DOHH2 (cell line): ENCODE measurements around the gene GYS1.

Experiments
- CTCF ChIP-seq: fragments of 200-600 bp; sonication (generic); IDR thresholded peaks from one replicate; pipeline ENCODE4 v1.5.1; 2014; ENCODE audit warnings: antibody characterized with exemption, mild to moderate bottlenecking, low read depth, low read length; ENCODE audit not compliant: poor library complexity, severe bottlenecking
- EZH2phosphoT487 ChIP-seq: fragments of 200-600 bp; sonication (generic); IDR thresholded peaks from 2 replicates; pipeline ENCODE4 v1.6.1; 2017; ENCODE audit warnings: borderline replicate concordance, mild to moderate bottlenecking, antibody characterized with exemption, low read length, moderate library complexity, mixed read lengths

DNA sequence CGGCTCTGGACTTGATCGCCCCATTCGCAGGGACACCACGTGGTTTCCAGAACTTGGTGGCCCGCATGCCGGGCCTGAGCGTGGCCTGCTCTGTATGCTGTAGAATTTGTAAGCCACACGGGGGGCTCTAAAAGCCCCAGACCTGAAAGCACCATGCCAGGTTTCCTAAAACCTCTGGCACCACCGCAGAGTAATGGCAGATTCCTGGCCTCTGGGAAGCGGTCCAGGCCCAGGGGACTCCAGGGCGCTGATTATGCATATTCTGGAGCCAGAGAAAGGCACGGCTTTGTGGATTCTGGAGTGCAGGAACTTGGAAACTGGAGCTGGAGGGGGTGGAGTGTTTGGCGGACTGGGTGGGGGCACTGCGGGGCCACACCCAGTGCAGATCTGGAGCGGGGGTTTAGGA lies 24.3 kb downstream of the GYS1 start:
- no peak for TF ChIP-seq CTCF
- TF ChIP-seq EZH2phosphoT487, result no peak
